Skin of body (tissue), 2 donors: ENCODE results near the gene TOMM7. TPM values are rescaled to one million over a fixed set of nuclear protein-coding genes. Genes with fewer than 3 reads are reported as not detected.
A peak's percentile ranks its signal among the peaks of the same experiment; 100 is the strongest.
"Not testable (repeated sequence)": the region's sequence is repeated elsewhere in the genome, so short reads cannot be mapped to it uniquely, and the experiment has no call there.

Experiments used
- DNase-seq: peaks from one replicate; lab custom pipeline; 2025; lab: John Stamatoyannopoulos, UW
- total RNA-seq: library from RNA; depleted of rRNA; stranded (reverse); fragments of >200 nt; gene quantifications from one replicate; pipeline ENCODE4 v1.2.3, GENCODE V29; 2014

Gene TOMM7
- total RNA-seq, 1 donor from 2014 or later, result 142 TPM

DNA sequence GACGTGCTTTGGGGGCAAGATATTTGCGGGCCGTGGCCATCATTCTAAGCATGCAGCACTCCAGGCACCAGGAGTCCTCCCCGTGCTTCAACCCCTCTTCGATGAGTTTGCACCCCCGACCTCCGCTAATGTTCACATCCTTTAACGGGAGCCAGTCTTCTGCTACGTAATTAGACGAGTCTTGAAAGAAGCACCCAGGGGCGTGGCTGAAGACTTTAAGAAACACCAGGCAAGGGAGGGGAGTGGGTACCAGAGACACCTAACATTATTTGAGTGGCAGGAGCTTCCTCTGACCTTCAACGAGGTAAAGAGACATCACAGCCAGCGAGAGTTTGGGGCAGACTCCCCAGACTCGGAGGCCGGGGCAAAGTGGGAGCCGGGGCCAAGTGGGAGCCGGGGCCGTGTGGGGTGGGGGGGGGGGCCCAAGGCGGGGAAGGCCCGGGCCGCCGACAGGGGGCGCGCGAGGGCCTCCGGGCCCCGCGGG lies 31.1 kb upstream of the TOMM7 start:
- DNase-seq, result no peak

DNA sequence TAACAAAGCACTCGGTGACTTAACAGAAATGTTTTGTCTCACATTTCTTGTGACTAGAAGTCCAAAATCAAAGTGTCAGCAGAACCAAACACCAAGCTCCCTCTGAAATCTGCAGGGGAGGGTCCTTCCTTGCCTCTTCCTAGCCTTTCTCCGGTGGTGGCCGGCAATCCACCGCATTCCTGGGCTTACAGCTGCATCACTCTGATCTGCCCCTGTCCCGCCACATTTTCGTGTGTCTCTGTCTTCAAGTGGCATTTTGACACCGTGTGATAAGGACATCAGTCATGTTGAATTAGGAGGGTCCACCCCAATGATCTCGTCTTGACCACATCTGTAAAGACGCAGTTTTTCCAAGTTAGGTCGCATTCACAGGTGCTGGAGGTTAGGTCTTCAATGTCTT lies 30.5 kb upstream of the TOMM7 start:
- DNase-seq, result no peak

DNA sequence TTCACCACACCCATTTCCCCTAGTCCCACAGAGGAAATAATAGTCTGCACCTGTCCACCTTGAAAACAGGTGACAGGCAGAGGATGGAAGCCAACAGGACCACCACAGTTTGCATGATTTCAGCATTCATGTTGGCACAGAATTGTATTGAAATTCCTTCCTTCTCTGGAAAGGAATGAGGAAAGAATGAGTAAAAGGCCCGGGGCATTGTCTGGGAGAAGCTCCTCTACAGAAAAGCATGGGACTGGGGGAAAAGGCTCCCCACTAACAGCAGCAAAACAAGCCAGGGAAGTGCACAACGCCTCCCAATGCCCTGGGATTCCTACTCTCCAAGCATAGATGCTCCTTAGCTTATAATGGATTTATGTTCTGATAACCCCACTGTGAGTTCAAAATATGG lies 28.5 kb upstream of the TOMM7 start:
- no peak for DNase-seq

DNA sequence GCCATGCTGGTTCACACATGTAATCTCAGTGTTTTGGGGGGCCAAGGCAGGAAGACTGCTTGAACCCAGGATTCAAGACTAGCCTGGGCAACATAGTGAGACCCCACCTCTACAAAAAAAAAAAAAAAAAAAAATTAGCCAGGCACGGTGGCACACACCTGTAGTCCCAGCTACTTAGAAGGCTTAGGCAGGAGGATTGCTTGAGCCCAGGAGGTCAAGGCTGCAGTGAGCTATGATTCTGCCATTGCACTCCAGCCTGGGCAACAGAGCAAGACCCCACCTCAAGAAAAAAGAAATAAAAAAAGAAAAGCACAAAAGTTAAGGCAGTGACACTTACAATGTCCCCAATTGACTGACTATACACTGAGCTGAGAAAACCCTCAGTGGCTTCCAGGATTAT lies 27.7 kb upstream of the TOMM7 start:
- DNase-seq, result not testable (repeated sequence)

DNA sequence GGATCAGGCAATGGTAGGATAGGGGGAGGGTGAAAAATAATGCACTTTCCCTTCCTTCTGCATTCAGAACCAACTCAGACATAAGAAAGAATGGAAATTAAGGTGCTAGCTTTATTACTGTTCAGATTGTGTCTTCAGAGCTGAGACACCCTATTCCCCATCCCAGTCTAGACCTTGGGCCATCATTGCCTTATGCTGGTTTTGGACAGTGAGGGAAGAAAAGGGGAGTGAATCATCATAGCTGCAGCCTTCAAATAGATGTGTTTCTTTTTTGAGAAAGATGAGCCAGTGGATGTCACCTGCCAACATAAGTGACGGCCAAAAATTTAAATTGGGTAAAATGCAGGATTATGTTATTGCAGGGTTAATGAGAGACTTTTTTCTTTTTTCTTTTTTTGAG lies 27.0 kb upstream of the TOMM7 start:
- DNase-seq, result no peak

DNA sequence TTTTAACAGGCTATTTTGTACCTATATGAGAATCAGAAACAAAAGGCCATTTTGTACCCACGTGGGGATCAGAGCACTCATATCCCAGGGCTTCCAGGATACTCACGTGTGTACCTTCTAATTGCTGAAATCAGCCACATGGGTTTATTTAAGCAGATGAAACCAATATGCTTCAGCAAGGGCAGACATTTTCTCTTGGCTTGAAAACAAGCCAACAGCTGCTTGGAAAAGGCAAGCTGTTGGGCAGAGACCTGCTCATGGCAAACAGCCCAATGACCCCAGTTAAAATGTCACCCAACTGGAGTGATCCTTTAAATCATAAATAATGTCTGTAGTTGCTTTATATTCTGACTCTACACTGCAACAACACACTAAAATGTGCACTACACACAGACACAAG lies 26.5 kb upstream of the TOMM7 start:
- DNase-seq, result no peak

DNA sequence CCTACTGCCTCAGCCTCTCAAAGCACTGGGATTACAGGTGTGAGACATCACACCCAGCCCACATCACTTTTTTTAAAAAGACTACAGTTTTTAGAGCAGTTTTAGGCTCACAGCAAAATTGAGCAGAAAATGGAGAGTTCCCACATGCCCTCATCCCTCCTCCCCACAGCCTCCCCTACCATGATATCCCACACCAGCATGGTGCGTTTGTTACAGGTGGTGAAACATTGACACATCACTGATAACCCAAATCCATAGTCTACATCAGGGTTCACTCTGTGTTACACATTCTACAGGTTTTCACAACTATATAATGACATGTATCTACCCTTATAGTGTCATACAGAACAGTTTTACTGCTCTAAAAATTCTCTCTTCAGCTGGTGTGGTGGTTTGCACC lies 24.3 kb upstream of the TOMM7 start:
- DNase-seq, result no peak

DNA sequence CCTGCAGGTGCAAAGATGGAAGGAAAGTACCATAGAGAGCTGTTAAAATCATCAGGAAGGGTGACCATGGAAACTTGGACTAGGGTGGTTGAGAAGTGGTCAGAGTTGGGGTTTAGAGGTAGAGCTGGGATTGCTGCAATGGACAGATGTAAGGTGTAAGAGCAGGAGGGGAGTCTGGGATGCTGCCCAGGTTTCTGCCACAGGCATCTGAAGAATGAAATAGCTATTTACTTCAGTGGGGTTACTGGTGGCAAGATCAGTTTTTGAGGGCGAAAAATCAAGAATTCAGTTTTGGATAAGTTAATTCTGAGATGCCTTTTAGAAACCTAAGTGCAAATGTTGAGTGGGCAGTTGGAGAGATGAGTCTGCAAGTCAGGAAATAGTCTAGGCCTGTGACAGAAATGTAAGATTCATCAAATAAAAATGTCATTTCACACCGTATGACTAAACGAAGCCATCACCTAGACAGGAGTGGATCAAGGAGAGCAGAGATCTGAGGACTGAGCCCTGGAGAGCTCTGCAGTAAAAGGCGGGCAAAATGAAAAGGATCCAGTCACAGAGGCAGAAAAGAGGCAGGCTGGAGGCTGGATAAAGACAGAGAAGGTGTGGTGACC lies 22.7 kb upstream of the TOMM7 start:
- no peak for DNase-seq

DNA sequence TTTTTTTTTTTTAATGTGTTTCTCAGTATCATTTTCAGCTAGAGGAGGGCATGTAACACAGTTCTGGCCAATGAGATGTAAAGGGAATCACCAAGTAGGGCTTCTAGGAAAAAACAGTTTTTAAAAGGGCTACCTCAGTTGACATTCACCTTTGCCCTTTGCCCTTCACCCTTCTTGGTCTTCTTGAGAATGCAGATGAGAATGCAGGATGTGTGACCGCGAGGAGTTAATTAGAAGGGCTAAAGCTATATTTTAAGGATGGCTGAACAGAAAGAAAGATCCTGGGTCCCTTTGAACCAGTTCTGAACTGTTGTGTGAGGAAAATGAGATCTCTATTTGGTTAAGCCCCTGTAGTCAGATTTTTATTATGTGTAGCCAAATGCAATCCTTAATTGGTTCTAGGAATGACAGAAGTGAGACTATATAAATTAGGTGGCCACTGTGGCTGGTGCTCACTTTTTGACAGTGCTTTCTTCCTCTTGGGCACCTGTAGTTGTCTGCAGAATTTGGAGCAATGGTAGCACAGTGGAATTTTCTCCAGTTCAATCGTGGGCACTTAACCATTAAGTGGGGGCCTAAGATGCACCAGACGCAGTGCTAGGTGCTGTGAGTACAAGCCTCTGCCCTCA lies 21.1 kb upstream of the TOMM7 start:
- no peak for DNase-seq

DNA sequence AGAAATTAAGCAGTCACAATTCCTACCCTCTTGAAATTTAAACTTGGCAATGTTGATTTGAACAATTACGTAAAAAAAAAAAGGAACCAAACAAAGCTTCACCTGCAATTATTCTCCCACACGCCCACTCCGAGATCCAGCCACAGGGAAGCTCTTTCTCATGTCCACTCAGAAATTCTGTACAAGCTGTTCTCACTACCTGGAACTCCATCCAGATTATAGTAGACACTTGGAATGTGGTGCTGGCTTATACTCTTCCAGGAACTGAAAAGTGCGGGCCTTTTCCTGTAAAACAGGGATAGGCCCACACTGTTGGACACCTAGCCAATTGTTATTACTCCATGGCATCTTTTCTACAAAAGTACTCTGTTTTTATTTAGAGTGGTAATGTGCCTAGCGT lies 20.3 kb upstream of the TOMM7 start:
- DNase-seq, result no peak

DNA sequence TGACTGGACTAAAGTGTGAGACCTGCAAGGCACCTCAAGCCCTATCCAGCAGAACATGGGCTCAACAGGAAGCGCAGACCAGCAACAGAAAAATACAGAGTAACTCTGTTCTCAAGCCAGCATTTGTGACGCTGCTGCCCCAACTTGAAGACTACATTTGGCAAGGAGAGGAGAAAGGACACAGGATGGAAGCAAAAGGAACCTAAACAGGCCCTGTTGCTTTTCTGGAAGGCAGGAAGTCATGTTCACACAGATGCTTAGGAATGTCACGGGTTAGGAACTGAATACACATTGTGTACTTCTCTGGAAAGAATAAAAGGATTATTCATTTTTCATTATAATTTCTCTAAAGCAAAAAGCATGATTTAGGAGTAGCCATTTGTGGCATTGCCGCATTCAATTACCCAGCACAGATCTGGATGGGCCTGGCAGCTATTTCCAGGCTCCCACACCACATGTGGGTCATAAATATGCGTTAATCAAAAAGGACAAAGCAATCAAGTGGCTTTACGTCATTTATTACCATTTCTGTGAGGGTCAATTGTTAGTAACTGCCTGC lies 19.8 kb upstream of the TOMM7 start:
- peak; percentile 56 for DNase-seq

DNA sequence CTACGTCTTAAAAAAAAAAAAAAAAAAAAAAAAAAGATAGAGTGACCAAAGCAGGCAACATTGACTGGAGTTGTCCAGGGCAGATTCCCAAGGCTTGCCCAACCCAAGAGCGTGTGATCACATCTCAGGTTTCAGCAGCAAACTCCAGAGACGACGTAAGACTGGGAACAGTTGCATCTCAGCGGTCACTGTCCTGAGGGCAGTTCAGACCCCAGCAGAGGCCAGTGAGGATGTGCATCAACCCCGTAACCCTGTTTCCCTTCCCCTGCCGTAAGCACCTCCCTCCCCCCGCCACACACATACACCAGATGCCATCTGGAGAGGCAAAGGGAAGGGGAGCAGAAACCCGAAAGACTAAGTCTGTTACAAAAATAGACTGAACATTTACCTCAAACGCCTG lies 19.3 kb upstream of the TOMM7 start:
- no peak for DNase-seq

DNA sequence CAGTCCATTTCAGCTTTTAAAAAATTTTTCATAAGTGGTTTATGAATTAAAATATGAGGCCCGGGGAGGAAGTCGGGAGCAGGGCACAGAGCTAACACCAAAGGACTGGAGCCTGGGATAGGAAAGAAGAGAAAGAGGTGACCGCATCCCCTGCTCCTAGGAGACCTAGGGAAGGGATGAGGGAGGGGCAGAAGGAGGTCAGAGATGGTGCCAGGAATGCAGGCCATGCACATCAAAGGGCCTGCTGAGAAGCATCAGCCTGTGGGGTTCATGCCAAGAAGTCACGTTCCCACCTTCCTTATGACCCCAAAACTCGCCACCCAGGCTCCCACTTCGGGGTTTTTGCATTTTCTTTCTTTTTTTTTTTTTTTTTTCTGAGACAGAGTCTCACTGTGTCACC lies 14.7 kb upstream of the TOMM7 start:
- DNase-seq, result no peak

DNA sequence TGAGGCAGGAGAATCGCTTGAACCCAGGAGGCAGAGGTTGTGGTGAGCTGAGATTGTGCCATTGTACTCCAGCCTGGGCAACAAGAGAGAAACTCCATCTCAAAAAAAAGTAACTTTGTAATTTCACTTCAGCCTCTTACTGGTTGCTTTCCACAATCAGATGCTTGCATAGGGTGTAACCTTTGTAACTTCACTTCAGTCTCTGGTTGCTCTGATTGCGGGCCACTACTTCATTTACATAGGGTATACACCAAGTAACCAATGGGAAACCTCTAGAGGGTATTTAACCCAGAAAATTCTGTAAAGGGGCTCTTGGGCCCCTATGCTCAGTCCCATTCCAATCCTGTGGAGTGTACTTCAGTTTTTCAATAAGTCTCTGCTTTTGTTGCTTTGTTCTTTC lies 13.9 kb upstream of the TOMM7 start:
- not testable (repeated sequence) for DNase-seq

DNA sequence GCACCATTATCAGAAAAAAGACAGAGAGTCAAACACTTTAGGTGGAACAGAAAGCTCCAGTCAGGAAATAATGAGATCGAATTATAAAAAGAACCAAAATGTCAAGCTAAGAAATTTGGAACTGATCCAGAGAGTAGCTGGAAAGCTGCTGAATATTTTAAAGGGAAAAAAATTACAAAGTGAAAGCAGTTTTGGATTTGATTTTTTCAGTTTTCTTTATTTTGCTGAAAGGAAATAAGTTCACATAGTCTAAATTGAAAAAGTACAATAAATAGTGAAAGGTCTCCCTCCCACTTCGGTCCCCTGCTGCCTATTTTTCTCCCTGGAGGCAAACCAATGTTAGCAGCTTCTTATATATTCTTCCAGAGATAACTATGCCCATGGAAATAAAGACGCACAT lies 11.3 kb upstream of the TOMM7 start:
- no peak for DNase-seq

DNA sequence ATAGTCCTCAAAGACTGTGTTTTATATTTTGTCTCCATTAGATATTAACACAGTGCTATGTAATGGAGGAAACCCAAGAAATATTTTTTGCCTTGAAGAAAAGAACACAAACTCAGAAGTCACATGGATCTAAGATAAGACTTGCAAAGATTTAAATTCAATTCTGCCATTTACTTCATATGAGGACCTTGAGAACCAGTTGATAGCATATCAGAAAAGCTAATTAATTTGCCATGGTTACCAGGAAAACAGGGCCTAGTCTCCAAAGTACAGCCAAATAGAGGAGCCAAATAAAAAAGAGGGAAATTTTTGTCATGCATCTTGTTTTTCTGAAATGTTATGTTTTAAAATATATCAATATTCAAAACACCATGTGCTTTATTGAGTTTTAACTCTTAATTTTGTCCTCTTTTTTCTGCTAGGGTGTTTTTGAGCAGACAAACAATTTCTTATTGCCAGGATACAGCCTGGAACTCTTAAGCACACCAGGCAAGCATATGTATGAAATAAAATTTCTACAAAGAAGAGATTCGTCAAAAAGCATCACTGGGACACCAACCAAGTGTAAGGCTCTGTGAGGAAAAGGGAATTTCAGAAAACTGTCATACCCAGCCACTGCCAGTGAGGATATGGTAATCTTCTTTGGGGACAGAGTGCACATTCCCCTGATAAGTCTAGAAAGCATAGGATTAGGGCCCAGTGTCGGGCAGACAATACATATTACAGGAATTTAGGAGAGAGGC lies 10.6 kb upstream of the TOMM7 start:
- peak; percentile 1 for DNase-seq

DNA sequence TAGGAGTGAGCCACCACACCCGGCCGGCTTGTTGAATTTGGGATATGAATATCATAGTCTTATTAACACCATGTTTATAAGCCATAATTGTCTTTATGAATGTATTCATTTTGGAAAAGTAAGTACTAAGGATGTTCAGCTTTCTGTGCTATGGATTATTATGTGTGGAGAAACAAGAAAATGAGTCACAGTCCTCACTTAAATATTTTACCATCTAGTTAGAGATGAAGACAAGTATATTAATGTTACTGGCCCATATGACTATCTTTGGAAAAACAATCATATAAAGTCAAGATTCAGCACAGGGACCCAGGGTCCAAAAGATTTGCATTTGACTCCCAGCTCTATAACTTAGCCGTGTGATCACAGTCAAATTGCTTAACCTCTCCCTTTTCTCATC lies 9.8 kb upstream of the TOMM7 start:
- no peak for DNase-seq

DNA sequence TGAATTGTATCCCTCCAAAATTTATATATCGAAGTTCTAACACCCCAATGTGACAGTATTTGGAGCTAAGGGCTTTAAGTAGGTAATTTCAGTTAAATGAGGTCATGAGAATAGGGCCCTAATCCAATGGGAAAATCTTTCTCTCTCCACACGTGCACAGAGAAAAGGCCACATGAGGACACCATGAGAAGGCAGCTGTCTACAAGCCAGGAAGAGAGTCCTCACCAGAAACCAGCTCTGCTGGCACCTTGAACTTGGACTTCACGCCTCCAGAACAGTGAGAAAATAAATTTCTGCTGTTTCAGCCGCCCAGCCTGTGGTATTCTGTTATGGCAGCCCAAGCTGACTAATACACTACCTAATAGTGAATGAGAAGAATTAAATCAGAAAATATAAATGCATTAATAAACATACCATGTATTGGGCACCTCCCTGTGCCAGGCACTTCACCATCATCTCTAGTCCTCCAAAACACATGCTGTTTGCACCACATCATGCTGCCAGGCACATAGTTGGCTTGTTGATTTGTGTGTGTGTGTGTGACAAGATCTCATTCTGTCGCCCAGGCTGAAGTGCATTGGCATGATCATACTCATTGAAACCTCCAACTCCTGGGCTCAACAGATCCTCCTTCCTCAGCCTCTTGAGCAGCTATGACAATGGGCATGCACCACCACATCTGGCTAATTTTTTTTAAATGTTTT lies 9.1 kb upstream of the TOMM7 start:
- no peak for DNase-seq

DNA sequence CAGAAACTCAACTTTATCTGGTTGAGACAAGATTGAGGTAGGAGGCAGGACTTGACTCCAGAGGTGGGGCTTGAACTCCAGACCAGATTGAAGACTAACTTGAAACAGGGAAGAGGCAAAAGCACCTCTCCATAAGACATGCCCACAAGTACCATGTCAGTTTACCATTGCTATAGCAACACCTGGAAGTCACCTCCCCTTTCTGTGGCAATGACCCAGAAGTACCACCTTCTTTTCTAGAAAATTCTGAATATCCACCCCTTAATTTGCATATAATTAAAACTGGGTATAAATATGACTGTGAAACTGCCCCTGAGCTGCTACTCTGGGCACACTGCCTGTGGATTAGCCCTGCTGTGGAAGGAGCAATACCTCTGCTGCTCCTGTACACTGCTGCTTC lies 4.9 kb upstream of the TOMM7 start:
- DNase-seq, result no peak

DNA sequence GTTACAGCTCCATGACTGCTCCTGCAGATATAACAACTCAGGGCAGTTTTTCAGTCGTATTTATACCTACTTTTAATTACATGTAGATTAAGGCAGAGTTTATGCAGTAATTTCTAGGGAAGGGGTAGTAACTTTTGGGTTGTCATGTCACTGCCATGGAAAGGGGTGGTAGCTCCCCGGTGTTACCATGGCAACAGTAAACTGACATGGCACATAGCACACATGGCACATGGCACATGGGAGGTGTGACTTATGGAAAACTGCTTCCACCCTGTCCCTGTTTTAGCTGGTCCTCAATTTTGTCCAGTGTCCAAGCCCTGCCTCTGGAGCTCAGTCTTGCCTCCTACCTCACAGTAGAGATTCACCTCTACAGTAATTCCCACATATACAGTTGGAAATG lies 3.9 kb upstream of the TOMM7 start:
- no peak for DNase-seq

DNA sequence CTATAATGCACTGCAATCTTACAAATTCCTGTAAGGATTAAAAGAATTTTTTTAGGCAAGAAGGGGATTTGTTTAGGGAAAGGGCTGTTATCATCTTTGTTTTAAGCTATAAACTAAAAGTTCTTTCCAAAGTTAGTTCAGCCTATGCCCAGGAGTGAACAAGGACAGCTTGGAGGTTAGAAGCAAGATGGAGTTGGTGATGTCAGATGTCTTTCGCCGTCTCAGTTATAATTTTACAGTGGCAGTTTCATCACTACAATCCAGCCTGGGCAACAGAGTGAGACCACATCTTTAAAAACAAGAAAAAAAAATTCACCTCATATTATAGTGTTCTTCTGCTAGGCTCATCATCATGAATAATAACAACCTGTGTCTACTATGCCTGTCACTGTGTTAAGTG lies 2.1 kb upstream of the TOMM7 start:
- no peak for DNase-seq

DNA sequence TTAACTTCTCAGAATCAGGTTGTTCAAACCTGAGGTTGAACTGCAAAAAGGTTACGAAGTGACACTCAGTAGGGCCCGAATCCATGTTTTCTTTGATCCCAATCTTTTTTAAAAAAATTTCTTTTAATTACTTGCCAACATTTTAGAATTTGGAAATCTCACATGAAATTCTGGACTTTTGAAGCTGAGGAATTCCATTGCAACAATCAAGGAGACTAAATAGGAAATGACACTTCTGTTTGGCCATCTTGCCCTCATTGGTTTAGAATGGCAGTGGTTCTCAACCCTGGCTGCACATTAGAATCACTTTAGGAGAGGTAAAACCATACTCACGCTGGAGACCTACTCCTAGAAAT lies 471 bp upstream of the TOMM7 start:
- peak; percentile 13 for DNase-seq
